Ascending aorta (tissue), 2 donors: ENCODE measurements around the gene SRPX2. TPM values are rescaled to one million over a fixed set of nuclear protein-coding genes. Genes with fewer than 3 reads are reported as not detected.

Experiments
- DNase-seq, 2 donors: peaks; one replicate each; pipeline ENCODE4 v3.0.0-alpha.2; 2019; ENCODE audit warnings: low spot score in 2 of 2
- H3K27ac ChIP-seq, 2 donors: fragments of 200-600 bp; sonication (generic); one replicate each; pipeline ENCODE4 v1.5.1; 2016 to 2017; ENCODE audit warnings: mild to moderate bottlenecking in 1 of 2
- H3K27me3 ChIP-seq: fragments of 200-600 bp; sonication (generic); one replicate; pipeline ENCODE4 v1.5.1; 2017
- H3K36me3 ChIP-seq, 2 donors: fragments of 200-600 bp; sonication (generic); one replicate each; pipeline ENCODE4 v1.5.1; 2016
- H3K4me1 ChIP-seq, 2 donors: fragments of 200-600 bp; sonication (generic); one replicate each; pipeline ENCODE4 v1.5.1; 2016 to 2017; ENCODE audit warnings: mild to moderate bottlenecking in 1 of 2
- H3K4me3 ChIP-seq, 2 donors: fragments of 200-600 bp; sonication (generic); one replicate each; pipeline ENCODE4 v1.5.1; 2016 to 2017; ENCODE audit warnings: mild to moderate bottlenecking in 1 of 2
- H3K9me3 ChIP-seq, 2 donors: fragments of 200-600 bp; sonication (generic); one replicate each; pipeline ENCODE4 v1.5.1; 2016
- intact Hi-C: fragments of 100-400 bp; cut with DNase I; formaldehyde crosslinking; loops from one replicate; pipeline ENCODE4 v1.15.1; 2023
- total RNA-seq: library from RNA; depleted of rRNA; stranded (reverse); fragments of >200 nt; gene quantifications from one replicate; pipeline ENCODE4 v1.1.0, GENCODE V29; 2016
- TF ChIP-seq, protein P1 (sequence below), 3 experiments: fragments of 200-600 bp in 2 of 3; fragments of 450-650 bp in 1 of 3; sonication (generic) in 2 of 3; IDR thresholded peaks; one replicate each; pipeline ENCODE4 v1.5.1; 2016 to 2019; ENCODE audit warnings: antibody characterized with exemption in 3 of 3, mild to moderate bottlenecking in 1 of 3, moderate library complexity in 1 of 3

SRPX2 gene
- total RNA-seq, 1 donor from 2014 or later, result 25.0 TPM

DNA sequence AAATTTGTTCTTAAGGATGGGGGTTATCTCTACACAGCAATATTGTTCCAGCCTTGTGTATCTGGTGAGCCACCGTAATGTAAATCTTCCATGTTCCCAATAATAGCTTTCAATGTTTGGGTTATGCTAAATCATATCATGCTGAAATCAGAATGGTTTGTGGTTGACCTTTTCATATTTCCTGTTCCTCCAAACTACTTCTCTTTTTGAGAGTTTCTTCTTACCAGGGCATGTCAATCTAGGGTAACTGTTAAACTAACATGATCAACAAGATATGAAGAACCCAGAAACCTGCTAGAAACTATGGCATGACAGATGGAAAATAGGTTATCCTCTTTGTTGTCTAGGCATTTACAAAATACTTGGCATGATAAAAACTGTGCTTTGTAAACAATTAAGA lies 37.2 kb upstream of the SRPX2 start:
- Histone ChIP-seq H3K9me3 (no peaks in the 10 kb centered on the region), H3K4me3 (no peak overlapping the region), H3K36me3 (no peaks in the 10 kb centered on the region), H3K27me3 (no peaks in the 10 kb centered on the region), H3K27ac (no peak overlapping the region), H3K4me1 (no peaks in the 10 kb centered on the region)
- DNase-seq, result no peak
- intact Hi-C loops, result no loop called here
- TF ChIP-seq, protein P1, sequence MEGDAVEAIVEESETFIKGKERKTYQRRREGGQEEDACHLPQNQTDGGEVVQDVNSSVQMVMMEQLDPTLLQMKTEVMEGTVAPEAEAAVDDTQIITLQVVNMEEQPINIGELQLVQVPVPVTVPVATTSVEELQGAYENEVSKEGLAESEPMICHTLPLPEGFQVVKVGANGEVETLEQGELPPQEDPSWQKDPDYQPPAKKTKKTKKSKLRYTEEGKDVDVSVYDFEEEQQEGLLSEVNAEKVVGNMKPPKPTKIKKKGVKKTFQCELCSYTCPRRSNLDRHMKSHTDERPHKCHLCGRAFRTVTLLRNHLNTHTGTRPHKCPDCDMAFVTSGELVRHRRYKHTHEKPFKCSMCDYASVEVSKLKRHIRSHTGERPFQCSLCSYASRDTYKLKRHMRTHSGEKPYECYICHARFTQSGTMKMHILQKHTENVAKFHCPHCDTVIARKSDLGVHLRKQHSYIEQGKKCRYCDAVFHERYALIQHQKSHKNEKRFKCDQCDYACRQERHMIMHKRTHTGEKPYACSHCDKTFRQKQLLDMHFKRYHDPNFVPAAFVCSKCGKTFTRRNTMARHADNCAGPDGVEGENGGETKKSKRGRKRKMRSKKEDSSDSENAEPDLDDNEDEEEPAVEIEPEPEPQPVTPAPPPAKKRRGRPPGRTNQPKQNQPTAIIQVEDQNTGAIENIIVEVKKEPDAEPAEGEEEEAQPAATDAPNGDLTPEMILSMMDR (IDR thresholded peaks at IDR 0.05), result no peak

DNA sequence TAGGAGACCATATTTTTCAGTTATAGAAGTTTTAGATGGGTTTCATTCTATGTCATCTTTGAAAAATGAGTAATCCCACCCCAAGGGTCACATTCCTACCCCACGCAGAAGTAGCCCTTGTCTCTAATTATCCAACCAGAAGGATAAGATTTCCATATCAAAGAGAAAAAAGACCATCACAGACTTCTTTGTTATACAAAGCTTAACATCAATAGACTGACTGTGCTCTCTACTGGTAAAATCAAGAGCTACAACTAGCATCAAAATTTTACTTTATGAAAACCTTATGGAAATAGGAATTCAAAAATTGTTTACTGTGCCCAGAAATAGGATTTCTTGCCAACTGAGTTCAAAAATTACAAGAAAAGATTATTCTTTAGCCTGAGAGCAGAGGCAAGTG lies 34.4 kb upstream of the SRPX2 start:
- TF ChIP-seq, protein P1 (IDR thresholded peaks at IDR 0.05), result no peak
- Histone ChIP-seq H3K36me3 (no peaks in the 10 kb centered on the region), H3K9me3 (no peaks in the 10 kb centered on the region), H3K4me1 (no peaks in the 10 kb centered on the region), H3K27ac (no peak overlapping the region), H3K27me3 (no peaks in the 10 kb centered on the region), H3K4me3 (no peak overlapping the region)
- intact Hi-C loops, result no loop called here
- DNase-seq, result no peak

DNA sequence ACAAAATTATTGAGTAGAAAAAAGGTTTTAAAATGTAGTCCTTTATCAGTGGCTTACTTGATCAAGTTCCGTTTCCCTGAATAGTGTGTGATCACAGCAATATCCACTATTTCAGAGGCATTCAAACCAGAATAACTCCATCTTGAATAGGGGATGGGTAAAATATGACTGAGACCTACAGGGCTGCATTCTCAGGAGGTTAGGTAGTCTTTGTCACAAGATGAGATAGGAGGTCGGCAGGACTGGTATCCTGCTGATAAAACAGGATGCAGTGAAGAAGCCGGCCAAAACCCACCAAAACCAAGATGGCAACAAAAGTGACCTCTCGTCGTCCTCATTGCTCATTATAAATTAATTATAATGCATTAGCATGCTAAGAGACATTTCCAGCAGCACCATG lies 32.0 kb upstream of the SRPX2 start:
- H3K36me3 ChIP-seq, result no peaks in the 10 kb centered on the region
- H3K27ac ChIP-seq, result no peak overlapping the region
- no peak for DNase-seq
- TF ChIP-seq, protein P1 (IDR thresholded peaks at IDR 0.05), result no peak
- no peaks in the 10 kb centered on the region for H3K27me3 ChIP-seq
- H3K4me3 ChIP-seq, result no peak overlapping the region
- intact Hi-C loops, result no loop called here
- no peaks in the 10 kb centered on the region for H3K9me3 ChIP-seq
- no peaks in the 10 kb centered on the region for H3K4me1 ChIP-seq

DNA sequence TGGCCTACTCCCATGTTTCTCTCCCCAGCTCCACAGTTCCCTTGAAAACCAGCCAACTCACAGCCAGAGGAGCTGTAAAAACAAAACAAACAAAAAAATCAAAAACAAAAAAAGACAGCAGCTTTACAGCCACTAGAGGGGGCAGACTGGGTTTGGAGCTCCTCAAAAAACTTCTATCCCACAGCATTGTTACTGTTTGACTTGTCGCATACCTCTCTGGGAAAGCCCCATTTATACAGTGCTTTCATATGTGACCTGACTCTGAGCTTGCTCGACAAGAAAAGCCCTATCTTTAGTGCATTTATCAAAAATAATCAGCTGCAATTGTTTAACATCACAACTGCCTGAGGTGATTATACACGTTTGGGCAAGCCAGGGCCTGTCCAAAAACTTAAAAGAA lies 29.0 kb upstream of the SRPX2 start:
- Histone ChIP-seq H3K27ac (no peak overlapping the region), H3K9me3 (no peaks in the 10 kb centered on the region), H3K27me3 (no peaks in the 10 kb centered on the region), H3K36me3 (no peaks in the 10 kb centered on the region), H3K4me1 (no peaks in the 10 kb centered on the region), H3K4me3 (no peak overlapping the region)
- no peak for DNase-seq
- TF ChIP-seq, protein P1 (IDR thresholded peaks at IDR 0.05), result peak in 1 of 3 experiments; percentile 28
- intact Hi-C loops, result no loop called here

DNA sequence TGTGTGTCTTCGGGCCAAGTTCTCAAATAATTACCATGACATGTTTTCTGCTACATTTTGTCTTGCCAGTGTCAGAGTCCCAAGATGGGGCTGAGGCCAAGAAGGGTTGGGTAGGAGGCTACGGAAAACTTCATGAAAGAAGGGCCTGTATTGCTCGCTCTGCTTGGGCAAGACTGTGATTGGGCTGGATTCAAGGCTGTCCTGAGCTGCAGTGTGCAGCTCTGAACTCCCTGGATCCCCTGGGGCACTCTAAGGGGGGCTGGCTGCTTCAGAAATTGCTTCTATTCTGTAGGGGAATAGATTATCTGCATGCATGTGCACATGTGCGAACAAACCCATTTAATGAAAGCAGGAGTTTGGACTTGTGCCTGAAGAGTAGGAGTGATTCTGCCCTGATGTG lies 21.0 kb upstream of the SRPX2 start:
- no peak overlapping the region for H3K27ac ChIP-seq
- no peaks in the 10 kb centered on the region for H3K4me1 ChIP-seq
- no peaks in the 10 kb centered on the region for H3K9me3 ChIP-seq
- no peak overlapping the region for H3K4me3 ChIP-seq
- intact Hi-C loops, result no loop called here
- TF ChIP-seq, protein P1 (IDR thresholded peaks at IDR 0.05), result no peak
- DNase-seq, result no peak
- no peaks in the 10 kb centered on the region for H3K36me3 ChIP-seq
- no peaks in the 10 kb centered on the region for H3K27me3 ChIP-seq

DNA sequence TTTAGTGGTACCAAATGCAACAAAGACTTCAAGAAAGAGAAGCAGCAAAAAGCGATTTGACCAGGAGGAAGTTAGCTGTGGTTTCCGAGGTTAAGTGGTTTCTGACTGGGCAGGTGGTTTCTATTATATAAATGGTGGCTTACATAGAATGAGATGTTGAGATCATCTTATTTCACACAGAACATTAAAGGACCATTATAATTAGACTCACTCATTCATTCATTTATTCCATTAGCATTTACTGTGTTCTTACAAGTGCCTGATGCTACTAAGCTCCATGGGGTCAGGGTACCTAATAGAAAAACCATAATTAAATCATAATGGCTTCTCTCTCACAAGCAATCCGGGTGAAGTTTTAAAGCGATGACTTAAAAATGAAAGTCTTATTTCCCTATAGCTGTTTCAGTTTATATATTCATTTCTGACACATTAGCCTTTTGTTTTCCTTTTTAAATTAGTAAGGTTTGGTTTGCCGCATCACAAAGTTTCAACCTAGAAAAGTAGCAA lies 18.0 kb upstream of the SRPX2 start:
- H3K27ac ChIP-seq, result no peak overlapping the region
- H3K4me1 ChIP-seq, result no peaks in the 10 kb centered on the region
- no peak for DNase-seq
- H3K36me3 ChIP-seq, result no peaks in the 10 kb centered on the region
- H3K9me3 ChIP-seq, result no peaks in the 10 kb centered on the region
- intact Hi-C loops, result no loop called here
- H3K27me3 ChIP-seq, result no peaks in the 10 kb centered on the region
- TF ChIP-seq, protein P1 (IDR thresholded peaks at IDR 0.05), result no peak
- H3K4me3 ChIP-seq, result no peak overlapping the region
